PFSK-1 (cell line): ENCODE measurements around the gene AZIN2.

Experiments used
- FOXP2 ChIP-seq: optimal IDR thresholded peaks from 2 replicates; pipeline ENCODE3; 2011; ENCODE audit warnings: borderline replicate concordance, control low read depth, inconsistent platforms; ENCODE audit not compliant: insufficient read depth; ENCODE audit errors: extremely low read length, extremely low read depth
- POLR2AphosphoS5 ChIP-seq: IDR thresholded peaks from 2 replicates; pipeline ENCODE4 v1.6.1; 2012; ENCODE audit warnings: low read depth, mild to moderate bottlenecking, control low read depth, low read length, moderate library complexity
- SIN3A ChIP-seq: IDR thresholded peaks from 2 replicates; pipeline ENCODE4 v1.6.1; 2012; ENCODE audit warnings: mild to moderate bottlenecking, low read length, moderate library complexity, borderline replicate concordance; ENCODE audit not compliant: insufficient read depth
- TAF1 ChIP-seq: IDR thresholded peaks from 2 replicates; pipeline ENCODE4 v1.6.1; 2012; ENCODE audit warnings: low read length, control low read depth, borderline replicate concordance; ENCODE audit not compliant: insufficient read depth
- TF ChIP-seq, protein P1 (sequence below), 2 experiments: IDR thresholded peaks; 2 replicates each; pipeline versions ENCODE4 v1.6.1 to v1.8.0; 2011 to 2012; ENCODE audit warnings: low read depth in 2 of 2, low read length in 2 of 2, control low read depth in 1 of 2, inconsistent platforms in 1 of 2, mild to moderate bottlenecking in 1 of 2, moderate library complexity in 1 of 2; ENCODE audit not compliant: insufficient read depth in 1 of 2

Gene AZIN2

DNA sequence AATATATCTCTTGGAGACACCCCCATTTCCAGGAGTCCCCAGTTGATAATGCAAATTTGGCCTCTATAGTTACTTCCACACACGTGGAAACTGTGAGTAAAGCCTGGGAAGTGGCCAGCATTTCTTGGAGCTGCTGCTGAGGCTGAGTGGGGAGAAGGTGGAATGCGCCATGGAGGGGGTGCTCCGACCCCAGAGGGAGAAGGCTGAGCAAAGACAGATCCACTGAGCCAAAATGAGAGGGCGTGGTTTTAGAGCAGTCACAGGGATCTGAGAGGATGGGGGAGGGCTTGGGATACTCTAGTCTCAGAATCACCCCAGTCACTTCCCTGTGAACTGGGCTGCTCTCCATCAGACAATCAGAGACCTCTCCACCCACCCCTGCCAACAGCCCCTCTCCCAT is 62.2 kb downstream of the AZIN2 start:
- no peak for TF ChIP-seq FOXP2
- no peak for TF ChIP-seq SIN3A
- TF ChIP-seq, protein P1, sequence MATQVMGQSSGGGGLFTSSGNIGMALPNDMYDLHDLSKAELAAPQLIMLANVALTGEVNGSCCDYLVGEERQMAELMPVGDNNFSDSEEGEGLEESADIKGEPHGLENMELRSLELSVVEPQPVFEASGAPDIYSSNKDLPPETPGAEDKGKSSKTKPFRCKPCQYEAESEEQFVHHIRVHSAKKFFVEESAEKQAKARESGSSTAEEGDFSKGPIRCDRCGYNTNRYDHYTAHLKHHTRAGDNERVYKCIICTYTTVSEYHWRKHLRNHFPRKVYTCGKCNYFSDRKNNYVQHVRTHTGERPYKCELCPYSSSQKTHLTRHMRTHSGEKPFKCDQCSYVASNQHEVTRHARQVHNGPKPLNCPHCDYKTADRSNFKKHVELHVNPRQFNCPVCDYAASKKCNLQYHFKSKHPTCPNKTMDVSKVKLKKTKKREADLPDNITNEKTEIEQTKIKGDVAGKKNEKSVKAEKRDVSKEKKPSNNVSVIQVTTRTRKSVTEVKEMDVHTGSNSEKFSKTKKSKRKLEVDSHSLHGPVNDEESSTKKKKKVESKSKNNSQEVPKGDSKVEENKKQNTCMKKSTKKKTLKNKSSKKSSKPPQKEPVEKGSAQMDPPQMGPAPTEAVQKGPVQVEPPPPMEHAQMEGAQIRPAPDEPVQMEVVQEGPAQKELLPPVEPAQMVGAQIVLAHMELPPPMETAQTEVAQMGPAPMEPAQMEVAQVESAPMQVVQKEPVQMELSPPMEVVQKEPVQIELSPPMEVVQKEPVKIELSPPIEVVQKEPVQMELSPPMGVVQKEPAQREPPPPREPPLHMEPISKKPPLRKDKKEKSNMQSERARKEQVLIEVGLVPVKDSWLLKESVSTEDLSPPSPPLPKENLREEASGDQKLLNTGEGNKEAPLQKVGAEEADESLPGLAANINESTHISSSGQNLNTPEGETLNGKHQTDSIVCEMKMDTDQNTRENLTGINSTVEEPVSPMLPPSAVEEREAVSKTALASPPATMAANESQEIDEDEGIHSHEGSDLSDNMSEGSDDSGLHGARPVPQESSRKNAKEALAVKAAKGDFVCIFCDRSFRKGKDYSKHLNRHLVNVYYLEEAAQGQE (IDR thresholded peaks at IDR 0.05; ENCODE audit: insufficient read depth in 1 of 2, low read depth in 2 of 2, low read length in 2 of 2) = no peak
- no peak for TF ChIP-seq POLR2AphosphoS5
- TF ChIP-seq TAF1 = no peak

DNA sequence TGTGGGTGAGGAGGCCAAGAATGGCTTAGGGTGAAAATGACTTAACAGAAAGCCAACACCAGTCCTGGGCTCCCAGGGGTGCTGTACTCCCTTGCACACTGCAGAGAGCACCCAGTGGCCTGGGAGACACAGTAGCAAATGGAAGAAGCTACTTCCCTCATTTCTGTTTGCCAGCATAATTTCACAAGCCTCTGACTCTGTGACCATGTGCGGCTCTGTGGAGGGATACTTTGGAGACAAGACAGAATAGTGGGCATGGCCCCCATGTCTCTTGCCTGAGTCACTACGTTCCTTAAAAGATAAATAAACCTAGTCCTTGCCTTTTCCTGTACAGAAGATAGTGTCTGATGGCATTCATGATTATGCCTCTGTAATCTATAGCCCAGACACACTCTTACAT is 62.7 kb downstream of the AZIN2 start:
- TF ChIP-seq TAF1 (no peak), SIN3A (no peak), FOXP2 (no peak), POLR2AphosphoS5 (no peak)
- TF ChIP-seq, protein P1 (IDR thresholded peaks at IDR 0.05; ENCODE audit: insufficient read depth in 1 of 2, low read depth in 2 of 2, low read length in 2 of 2) = no peak

DNA sequence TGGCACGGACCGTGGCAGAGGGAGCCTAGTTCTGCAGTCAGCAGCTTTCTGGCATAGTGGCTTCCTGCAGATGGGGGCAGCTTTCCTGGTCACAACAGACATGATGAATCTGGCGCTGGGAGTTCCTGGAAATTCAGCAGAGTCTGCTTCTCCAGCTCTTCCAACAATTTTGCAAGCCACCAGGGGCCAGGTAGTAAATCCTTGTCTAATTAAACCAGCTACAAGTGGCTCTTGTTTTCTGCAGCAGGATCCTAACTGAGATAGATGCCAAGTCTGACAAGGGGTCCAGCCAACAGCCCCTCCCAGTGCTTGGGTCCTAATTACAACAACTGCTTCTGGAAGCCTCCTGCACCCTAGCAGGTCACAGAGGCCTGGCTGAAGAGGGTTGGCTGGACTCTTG is 65.0 kb downstream of the AZIN2 start:
- TF ChIP-seq TAF1 (no peak), FOXP2 (no peak), SIN3A (no peak), POLR2AphosphoS5 (no peak)
- TF ChIP-seq, protein P1 (IDR thresholded peaks at IDR 0.05; ENCODE audit: insufficient read depth in 1 of 2, low read depth in 2 of 2, low read length in 2 of 2) = no peak

DNA sequence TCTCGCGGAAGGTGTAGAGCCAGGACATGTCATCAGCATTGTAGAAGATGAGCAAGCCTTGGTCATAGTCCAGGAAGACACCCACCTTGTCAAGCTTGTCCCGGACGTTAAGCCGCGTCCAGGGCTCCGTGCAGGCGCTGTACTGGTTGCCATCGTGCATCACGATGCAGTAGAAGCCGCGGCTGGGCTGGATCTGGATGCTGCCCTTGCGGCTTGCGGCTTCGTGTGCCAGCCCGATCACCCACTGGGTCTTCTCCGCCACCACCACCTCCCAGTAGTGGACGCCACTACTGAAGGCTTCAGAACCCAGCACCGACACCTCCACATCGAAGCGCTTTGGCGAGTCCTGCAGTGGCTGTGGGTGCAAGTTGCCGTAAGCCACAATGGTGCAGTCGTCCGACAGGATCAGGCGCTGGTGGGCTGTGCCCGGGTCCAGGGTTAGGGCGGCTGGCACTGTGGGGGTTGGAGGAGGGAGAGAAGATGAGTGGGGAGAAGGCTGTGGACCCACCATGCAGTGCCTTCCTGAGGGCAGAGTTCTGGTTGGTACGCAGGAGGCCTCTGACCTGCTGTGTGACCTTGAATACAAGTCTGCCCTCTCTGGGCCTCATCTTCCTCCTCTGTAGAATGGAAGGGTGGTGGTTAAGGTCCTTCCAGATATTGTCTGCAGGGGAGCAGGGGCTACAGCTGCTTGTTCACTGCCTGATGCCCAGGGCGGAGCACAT is 66.5 kb downstream of the AZIN2 start:
- TF ChIP-seq, protein P1 (IDR thresholded peaks at IDR 0.05; ENCODE audit: insufficient read depth in 1 of 2, low read depth in 2 of 2, low read length in 2 of 2) = no peak
- no peak for TF ChIP-seq SIN3A
- TF ChIP-seq FOXP2 = no peak

DNA sequence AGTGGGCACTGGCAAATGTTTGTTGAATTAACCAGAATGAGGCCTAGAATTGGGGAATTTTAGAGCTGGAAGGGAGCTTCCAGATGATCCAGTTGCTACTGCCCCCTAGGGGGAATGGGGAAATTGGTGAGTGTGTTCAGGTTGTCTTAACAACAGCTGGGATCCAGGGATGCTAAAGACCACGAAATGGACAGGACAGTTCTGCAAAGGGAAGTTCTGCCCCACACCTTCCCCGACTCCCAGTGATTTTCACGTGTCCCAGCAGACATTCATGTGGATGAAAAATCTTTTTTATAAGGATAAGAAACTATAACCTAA is 67.0 kb downstream of the AZIN2 start:
- TF ChIP-seq, protein P1 (IDR thresholded peaks at IDR 0.05; ENCODE audit: insufficient read depth in 1 of 2, low read depth in 2 of 2, low read length in 2 of 2) = no peak
- no peak for TF ChIP-seq TAF1
